ENCODE results near the gene IMMP2L. TPM values are rescaled to one million over a fixed set of nuclear protein-coding genes. Genes with fewer than 3 reads are reported as not detected.

The IMMP2L gene
- polyA plus RNA-seq, 1 donor (not counting 4 experiments of a cell fraction or from before 2014, with no cell fraction given) = 14.1 TPM

GRCh38 chr7:111010798-111011197 lies 551.5 kb downstream of the IMMP2L start:
- Histone ChIP-seq H3K4me2 (ENCODE audit: control insufficient read depth, extremely low read depth, insufficient read depth, low read depth, low read length) (no peak overlapping the region), H3K27ac (ENCODE audit: control insufficient read depth, insufficient read depth, low read length) (no peak overlapping the region), H2AFZ (ENCODE audit: control insufficient read depth, low read length) (no peak overlapping the region), H3K9me3 (ENCODE audit: control insufficient read depth, low read depth, low read length) (no peaks in the 10 kb centered on the region), H3K36me3 (ENCODE audit: control insufficient read depth in 2 of 2, extremely low read depth in 1 of 2, insufficient read depth in 2 of 2, low read length in 2 of 2) (no peaks in the 10 kb centered on the region), H3K4me3 (ENCODE audit: control insufficient read depth in 2 of 3, extremely low read depth in 1 of 3, insufficient read depth in 2 of 3, low read depth in 1 of 3, low read length in 3 of 3) (no peak overlapping the region), H3K9me1 (ENCODE audit: control insufficient read depth, extremely low read depth, insufficient read depth, low read length) (no peaks in the 10 kb centered on the region), H3K9ac (ENCODE audit: control insufficient read depth, extremely low read depth, insufficient read depth, low read length) (no peak overlapping the region), H4K20me1 (ENCODE audit: control insufficient read depth, extremely low read depth, insufficient read depth, low read length) (no peaks in the 10 kb centered on the region), H3K4me1 (ENCODE audit: control insufficient read depth, extremely low read depth, insufficient read depth, low read length) (peaks cover 17% of the 10 kb centered on the region), H3K27me3 (ENCODE audit: control insufficient read depth, extremely low read depth, insufficient read depth, low read length) (no peaks in the 10 kb centered on the region), H3K79me2 (ENCODE audit: control insufficient read depth, insufficient read depth, low read length) (no peaks in the 10 kb centered on the region)
- FAIRE-seq (peak; percentile 5), DNase-seq (ENCODE audit: low read depth, low spot score) (no peak)
- dilution Hi-C loops (cut with MboI; ENCODE audit: extremely low pct_ligation_motif_present, low sequenced_read_pairs) = no loop called here
- TF ChIP-seq CTCF (optimal IDR thresholded peaks at IDR 0.05 in 1 of 3, IDR thresholded peaks at IDR 0.05 in 1 of 3, conservative IDR thresholded peaks at IDR 0.05 in 1 of 3; ENCODE audit: extremely low read depth in 1 of 3, insufficient read depth in 2 of 3, low read length in 3 of 3) (no peak), EZH2 (IDR thresholded peaks at IDR 0.05; ENCODE audit: low read length) (no peak)

- no peak overlapping the region for H3K27ac ChIP-seq (ENCODE audit: control insufficient read depth, insufficient read depth, low read length)
- TF ChIP-seq EZH2 (IDR thresholded peaks at IDR 0.05; ENCODE audit: low read length) = no peak
- no peak for TF ChIP-seq CTCF (optimal IDR thresholded peaks at IDR 0.05 in 1 of 3, IDR thresholded peaks at IDR 0.05 in 1 of 3, conservative IDR thresholded peaks at IDR 0.05 in 1 of 3; ENCODE audit: extremely low read depth in 1 of 3, insufficient read depth in 2 of 3, low read length in 3 of 3)
- no peak overlapping the region for H3K4me3 ChIP-seq (ENCODE audit: control insufficient read depth in 2 of 3, extremely low read depth in 1 of 3, insufficient read depth in 2 of 3, low read depth in 1 of 3, low read length in 3 of 3)
- H3K4me1 ChIP-seq (ENCODE audit: control insufficient read depth, extremely low read depth, insufficient read depth, low read length) = peaks cover 17% of the 10 kb centered on the region
- H3K36me3 ChIP-seq (ENCODE audit: control insufficient read depth in 2 of 2, extremely low read depth in 1 of 2, insufficient read depth in 2 of 2, low read length in 2 of 2) = no peaks in the 10 kb centered on the region
- dilution Hi-C loops (cut with MboI; ENCODE audit: extremely low pct_ligation_motif_present, low sequenced_read_pairs) = no loop called here
- no peak for FAIRE-seq
- H3K4me2 ChIP-seq (ENCODE audit: control insufficient read depth, extremely low read depth, insufficient read depth, low read depth, low read length) = no peak overlapping the region
- H3K79me2 ChIP-seq (ENCODE audit: control insufficient read depth, insufficient read depth, low read length) = no peaks in the 10 kb centered on the region
- no peak overlapping the region for H3K9ac ChIP-seq (ENCODE audit: control insufficient read depth, extremely low read depth, insufficient read depth, low read length)
- H4K20me1 ChIP-seq (ENCODE audit: control insufficient read depth, extremely low read depth, insufficient read depth, low read length) = no peaks in the 10 kb centered on the region
- H3K9me3 ChIP-seq (ENCODE audit: control insufficient read depth, low read depth, low read length) = no peaks in the 10 kb centered on the region
- no peaks in the 10 kb centered on the region for H3K9me1 ChIP-seq (ENCODE audit: control insufficient read depth, extremely low read depth, insufficient read depth, low read length)
- no peak for DNase-seq (ENCODE audit: low read depth, low spot score)
- H3K27me3 ChIP-seq (ENCODE audit: control insufficient read depth, extremely low read depth, insufficient read depth, low read length) = no peaks in the 10 kb centered on the region
- H2AFZ ChIP-seq (ENCODE audit: control insufficient read depth, low read length) = no peak overlapping the region
Measured at GRCh38 chr7:111009526-111010040, 552.7 kb downstream of the IMMP2L start.

All from keratinocyte (primary cell).